ENCODE data around the gene UGT2B17.
"Not testable (repeated sequence)": the region's sequence is repeated elsewhere in the genome, so short reads cannot be mapped to it uniquely, and the experiment has no call there.

UGT2B17 gene

GRCh38 chr4:68536375-68536774 lies 39.7 kb downstream of the UGT2B17 start:
- no peak for TF ChIP-seq GATA1 (IDR thresholded peaks at IDR 0.05; ENCODE audit: low read depth, low read length)
- TF ChIP-seq POLR2A (IDR thresholded peaks at IDR 0.05; ENCODE audit: low read length) = no peak
- DNase-seq = no peak

GRCh38 chr4:68535974-68536373 lies 40.1 kb downstream of the UGT2B17 start:
- TF ChIP-seq GATA1 (IDR thresholded peaks at IDR 0.05; ENCODE audit: low read depth, low read length) (no peak), POLR2A (IDR thresholded peaks at IDR 0.05; ENCODE audit: low read length) (no peak)
- DNase-seq = no peak

GRCh38 chr4:68522232-68522631 lies 53.9 kb downstream of the UGT2B17 start:
- DNase-seq = not testable (repeated sequence)

GRCh38 chr4:68520985-68521384 lies 55.1 kb downstream of the UGT2B17 start:
- DNase-seq = no peak
- TF ChIP-seq GATA1 (IDR thresholded peaks at IDR 0.05; ENCODE audit: low read depth, low read length) = no peak
- TF ChIP-seq POLR2A (IDR thresholded peaks at IDR 0.05; ENCODE audit: low read length) = no peak

- TF ChIP-seq POLR2A (IDR thresholded peaks at IDR 0.05; ENCODE audit: low read length) = no peak
- no peak for TF ChIP-seq GATA1 (IDR thresholded peaks at IDR 0.05; ENCODE audit: low read depth, low read length)
- DNase-seq = no peak
These were observed 57.2 kb downstream of the UGT2B17 start for GRCh38 chr4:68518889-68519288.

GRCh38 chr4:68505452-68505851 lies 70.7 kb downstream of the UGT2B17 start:
- not testable (repeated sequence) for DNase-seq

- not testable (repeated sequence) for DNase-seq
These were observed 71.3 kb downstream of the UGT2B17 start for GRCh38 chr4:68504836-68505235.

GRCh38 chr4:68503462-68503861 lies 72.7 kb downstream of the UGT2B17 start:
- not testable (repeated sequence) for DNase-seq

GRCh38 chr4:68499021-68499420 lies 77.1 kb downstream of the UGT2B17 start:
- DNase-seq = no peak
- no peak for TF ChIP-seq GATA1 (IDR thresholded peaks at IDR 0.05; ENCODE audit: low read depth, low read length)
- TF ChIP-seq POLR2A (IDR thresholded peaks at IDR 0.05; ENCODE audit: low read length) = no peak

- no peak for TF ChIP-seq POLR2A (IDR thresholded peaks at IDR 0.05; ENCODE audit: low read length)
- TF ChIP-seq GATA1 (IDR thresholded peaks at IDR 0.05; ENCODE audit: low read depth, low read length) = no peak
These were observed 77.6 kb downstream of the UGT2B17 start for GRCh38 chr4:68498413-68499007.

GRCh38 chr4:68494688-68495087 lies 81.4 kb downstream of the UGT2B17 start:
- TF ChIP-seq GATA1 (IDR thresholded peaks at IDR 0.05; ENCODE audit: low read depth, low read length) = no peak
- no peak for TF ChIP-seq POLR2A (IDR thresholded peaks at IDR 0.05; ENCODE audit: low read length)
- no peak for DNase-seq

More at GRCh38 chr4:68498413-68499007, 77.6 kb downstream of the UGT2B17 start:
- peak; percentile 72 to 79 for DNase-seq

- DNase-seq = peak; percentile 2 to 20
- TF ChIP-seq POLR2A (IDR thresholded peaks at IDR 0.05; ENCODE audit: low read length) = no peak
- no peak for TF ChIP-seq GATA1 (IDR thresholded peaks at IDR 0.05; ENCODE audit: low read depth, low read length)
These were observed 85.2 kb downstream of the UGT2B17 start for GRCh38 chr4:68490826-68491457.

- TF ChIP-seq GATA1 (IDR thresholded peaks at IDR 0.05; ENCODE audit: low read depth, low read length) (no peak), POLR2A (IDR thresholded peaks at IDR 0.05; ENCODE audit: low read length) (no peak)
- no peak for DNase-seq
These were observed 86.8 kb downstream of the UGT2B17 start for GRCh38 chr4:68489338-68489737.

All from erythroblast (primary cell).